ENCODE results near the gene TACC2.

- TF ChIP-seq CTCF (conservative IDR thresholded peaks at IDR 0.05) (no peak), EZH2 (IDR thresholded peaks at IDR 0.05; ENCODE audit: low read depth) (no peak)
Observed at GRCh38 chr10:122273966-122274545, 285.1 kb downstream of the TACC2 start.
